Left cardiac atrium (tissue), 4 donors: ENCODE data around the gene MVB12B. TPM values are rescaled to one million over a fixed set of nuclear protein-coding genes. Genes with fewer than 3 reads are reported as not detected.
A peak's percentile ranks its signal among the peaks of the same experiment; 100 is the strongest.
"Not testable (repeated sequence)": the region's sequence is repeated elsewhere in the genome, so short reads cannot be mapped to it uniquely, and the experiment has no call there.

Experiments
- ATAC-seq, 2 donors: fragments of 200-7000 bp; cut with Tn5 transposase; one replicate each; pipeline ENCODE4 v1.9.1; 2020; ENCODE audit warnings: mild to moderate bottlenecking in 2 of 2, moderate library complexity in 2 of 2
- DNase-seq: peaks from one replicate; pipeline ENCODE4 v3.0.0-alpha.2; 2020
- intact Hi-C, 2 donors: fragments of 100-400 bp; cut with DNase I; formaldehyde crosslinking; loops; one replicate each; pipeline versions ENCODE4 v1.14.1 to v1.15.1; 2022 to 2023
- total RNA-seq, 2 donors: library from RNA; stranded (reverse); fragmentation: NEBNext Ultra II Directional; extraction: Animal tissue kit (Norgen Biotek cat#: 25700); gene quantifications; one replicate each; pipeline ENCODE4 v1.2.1, GENCODE V29; 2021
- donor health status: DM: no; HTN: yes; CAD: no.
- donor health status: DM: no; HTN: yes; CAD: no; lungs with severe emphysema.
- donor health status: DM: yes; HTN: yes; CAD: no.
- donor health status: Dilated cardiomyopathy.

Gene MVB12B
- total RNA-seq, 2 donors from 2014 or later: 9.7 to 12.3 TPM

DNA sequence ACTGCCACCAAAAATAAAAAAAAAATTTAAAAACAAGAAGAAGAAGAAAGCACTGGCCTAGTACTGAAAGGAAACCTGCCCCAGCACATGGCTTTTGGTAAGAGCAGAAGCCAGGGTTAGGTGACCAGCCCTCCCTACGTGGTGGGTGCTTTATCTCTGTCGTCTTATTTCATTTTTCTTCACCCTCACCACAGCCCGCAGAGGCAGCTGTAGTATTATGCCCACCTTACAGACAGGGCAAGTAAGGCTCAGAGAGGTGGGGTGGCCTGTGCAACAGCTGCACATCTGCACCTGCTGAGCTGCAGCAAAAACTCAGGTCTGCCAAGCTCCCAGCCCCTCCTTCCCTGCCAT is 146.3 kb downstream of the MVB12B start:
- no peak for ATAC-seq
- intact Hi-C loops: no loop called here
- DNase-seq: no peak

GRCh38 chr9:126474206-126474765 is 147.7 kb downstream of the MVB12B start:
- intact Hi-C loops: no loop called here
- no peak for DNase-seq
- no peak for ATAC-seq

DNA sequence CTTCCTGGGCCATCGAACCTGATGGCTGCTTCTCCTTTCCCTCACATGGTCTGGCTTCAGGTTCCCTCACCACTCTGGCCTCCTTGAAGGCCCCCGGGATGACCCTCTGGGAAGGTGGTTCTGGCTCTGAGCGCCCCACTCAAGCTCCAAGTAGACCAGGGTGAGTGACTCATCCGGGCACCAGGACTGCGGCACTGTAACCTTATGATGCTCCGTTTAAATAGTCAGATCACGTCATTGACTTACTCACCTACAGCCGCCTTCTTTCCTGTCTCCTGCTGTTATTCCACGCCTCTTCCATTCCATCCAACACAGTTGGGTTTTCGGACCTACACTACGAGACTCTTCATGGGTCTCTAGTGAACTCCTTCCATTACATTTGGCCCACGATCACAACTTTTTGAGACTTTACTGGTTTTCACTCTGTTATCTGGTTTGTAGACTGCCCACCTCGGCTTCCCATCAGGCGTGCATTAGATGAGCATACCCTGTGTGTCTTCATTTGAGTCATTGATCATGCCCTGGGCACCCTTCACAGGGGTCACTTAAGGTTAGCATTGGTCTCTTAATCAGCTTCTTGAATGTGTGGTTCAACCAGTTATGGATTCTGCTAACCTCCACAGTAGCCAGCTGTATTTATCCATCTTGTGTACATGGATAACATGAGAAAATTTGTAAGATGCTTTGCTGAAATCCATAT is 148.3 kb downstream of the MVB12B start:
- ATAC-seq: no peak
- no peak for DNase-seq
- intact Hi-C loops: no loop called here

DNA sequence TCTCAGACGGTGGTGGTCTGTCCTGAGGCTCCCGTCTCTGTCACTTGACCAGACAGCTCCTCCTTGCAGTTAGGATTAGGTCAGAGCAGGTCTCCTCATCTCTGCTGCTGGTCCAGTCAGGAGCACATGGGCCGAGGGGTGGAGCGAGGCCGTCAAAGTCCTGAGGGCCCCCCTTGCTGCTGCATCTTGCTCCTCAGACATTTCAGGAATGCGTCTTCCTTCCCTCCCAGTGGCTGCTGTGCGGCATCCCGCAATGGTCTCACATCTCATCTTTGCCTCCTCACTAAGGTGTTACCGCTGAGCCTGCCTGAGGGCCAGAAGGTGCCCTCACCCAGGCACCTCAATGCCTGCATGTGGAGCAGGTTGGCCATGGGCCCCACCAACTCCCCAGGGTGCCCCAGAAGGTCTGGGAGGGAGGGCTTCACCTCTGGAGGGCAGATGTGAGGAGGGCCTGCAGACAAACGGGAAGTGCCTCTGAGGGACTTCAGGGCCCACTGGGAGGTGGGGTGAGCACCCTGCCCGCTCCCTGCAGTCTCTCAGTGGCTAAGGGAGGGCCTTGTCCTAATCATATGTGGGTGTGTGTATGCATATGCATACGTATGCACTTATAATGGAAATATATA is 149.4 kb downstream of the MVB12B start:
- no peak for ATAC-seq
- intact Hi-C loops: no loop called here

GRCh38 chr9:126477432-126477831 is 150.8 kb downstream of the MVB12B start:
- intact Hi-C loops: not testable (repeated sequence)

More for the DNA sequence above, 149.4 kb downstream of the MVB12B start:
- no peak for DNase-seq

GRCh38 chr9:126478216-126478981 is 151.8 kb downstream of the MVB12B start:
- ATAC-seq: no peak
- intact Hi-C loops: no loop called here
- no peak for DNase-seq

More at GRCh38 chr9:126477432-126477831, 150.8 kb downstream of the MVB12B start:
- ATAC-seq, DNase-seq: not testable (repeated sequence)

GRCh38 chr9:126479515-126479914 is 152.9 kb downstream of the MVB12B start:
- ATAC-seq: no peak
- intact Hi-C loops: no loop called here
- no peak for DNase-seq

GRCh38 chr9:126480813-126481212 is 154.2 kb downstream of the MVB12B start:
- ATAC-seq (no peak), DNase-seq (no peak)
- intact Hi-C loops: no loop called here

DNA sequence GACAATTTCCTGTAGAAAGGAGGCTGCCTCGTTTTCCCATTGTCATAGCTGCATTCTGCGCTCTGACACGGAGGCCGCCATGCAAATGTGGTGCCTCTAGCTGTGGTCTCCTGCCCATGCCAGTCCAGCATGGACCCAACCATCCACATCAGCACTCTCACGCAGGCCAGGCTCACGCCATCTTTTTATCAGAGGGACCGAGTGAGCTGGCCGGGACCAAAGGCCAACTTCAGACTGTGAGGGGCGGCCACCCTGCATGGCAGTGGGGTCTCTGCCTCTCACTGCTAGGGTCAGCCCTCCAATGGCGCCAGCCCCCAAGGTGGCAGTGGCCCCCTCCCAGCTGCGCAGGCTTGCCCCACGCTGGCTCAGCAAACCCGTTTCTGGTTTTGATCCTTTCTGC is 155.2 kb downstream of the MVB12B start:
- DNase-seq (no peak), ATAC-seq (no peak)
- intact Hi-C loops: no loop called here

- ATAC-seq (peak; percentile 36 to 81), DNase-seq (peak; percentile 51)
- intact Hi-C loops: no loop called here
Observed at GRCh38 chr9:126482361-126483044, 155.9 kb downstream of the MVB12B start.

GRCh38 chr9:126483468-126484073 is 156.9 kb downstream of the MVB12B start:
- intact Hi-C loops: no loop called here
- DNase-seq: no peak

DNA sequence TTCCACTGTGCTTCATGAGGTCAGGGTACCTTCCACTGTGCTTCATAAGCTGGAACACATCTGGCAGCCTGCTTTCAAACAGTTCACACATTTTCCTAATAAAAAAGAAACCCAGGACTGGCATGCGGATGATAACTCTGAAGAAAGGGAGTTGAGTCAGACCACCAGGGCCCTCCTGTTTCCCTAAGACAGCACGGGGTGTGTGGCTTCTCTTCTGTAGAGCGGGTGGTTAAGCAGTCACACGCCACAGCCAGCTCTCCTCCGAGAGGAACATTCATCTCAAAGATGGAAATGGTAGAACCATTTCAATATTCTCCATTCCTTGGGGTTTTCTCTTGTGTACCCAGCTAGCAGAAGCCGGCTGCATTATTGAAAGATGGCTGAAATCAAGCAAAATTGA is 159.0 kb downstream of the MVB12B start:
- intact Hi-C loops: loop anchor here in 1 of 2 donors (5.0 kb wide), 1 partner anchor 183 kb away; no protein-coding TSS in a partner anchor
- DNase-seq: no peak
- no peak for ATAC-seq

More at GRCh38 chr9:126483468-126484073, 156.9 kb downstream of the MVB12B start:
- no peak for ATAC-seq

DNA sequence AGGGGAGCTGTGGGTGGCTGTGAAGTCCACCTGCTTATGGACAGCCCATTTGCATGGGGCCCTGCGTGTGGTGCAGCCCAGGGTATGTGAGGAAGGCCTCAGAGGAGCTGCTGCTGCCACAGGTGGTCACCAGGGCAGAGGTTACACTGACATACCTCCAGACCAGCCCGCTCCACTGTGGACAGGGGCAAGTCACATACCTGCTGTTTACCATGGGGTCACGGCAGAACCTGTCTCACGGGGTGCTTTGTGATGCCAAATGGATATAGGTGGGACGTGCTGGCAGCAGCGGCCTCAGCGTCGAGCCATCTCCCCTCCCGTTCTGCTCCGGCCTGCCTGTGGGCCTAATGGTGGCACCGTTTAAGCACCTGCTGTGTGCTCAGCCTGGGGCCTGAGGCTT is 159.6 kb downstream of the MVB12B start:
- intact Hi-C loops: loop anchor here in 1 of 2 donors (5.0 kb wide), 1 partner anchor 184 kb away; no protein-coding TSS in a partner anchor
- ATAC-seq (no peak), DNase-seq (no peak)

DNA sequence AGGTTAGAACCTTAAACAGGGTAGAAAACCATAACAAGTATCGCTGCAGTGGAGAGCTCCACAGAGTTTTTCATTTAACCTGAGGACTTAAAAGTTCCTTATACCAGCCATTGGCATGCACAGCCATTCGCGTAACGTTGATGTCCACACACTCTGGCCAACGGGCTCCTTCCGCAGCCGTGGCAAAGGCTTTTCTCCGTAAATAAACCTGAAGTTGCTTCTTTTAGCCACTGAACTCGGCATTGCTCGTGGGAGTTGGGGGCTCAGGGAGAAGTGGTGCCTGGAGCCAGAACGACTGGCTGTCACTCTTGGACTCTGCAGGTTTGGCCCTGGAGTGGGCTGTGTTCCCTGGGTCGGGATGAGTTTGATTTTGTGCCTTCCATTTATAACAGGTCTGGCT is 161.2 kb downstream of the MVB12B start:
- DNase-seq: no peak
- ATAC-seq: no peak
- intact Hi-C loops: loop anchor here in 1 of 2 donors (5.0 kb wide), 1 partner anchor 186 kb away; no protein-coding TSS in a partner anchor

GRCh38 chr9:126488310-126488709 is 161.7 kb downstream of the MVB12B start:
- ATAC-seq (peak in 1 of 2 donors; percentile 30), DNase-seq (no peak)
- intact Hi-C loops: loop anchor here in 1 of 2 donors (5.0 kb wide), 1 partner anchor 186 kb away; no protein-coding TSS in a partner anchor

DNA sequence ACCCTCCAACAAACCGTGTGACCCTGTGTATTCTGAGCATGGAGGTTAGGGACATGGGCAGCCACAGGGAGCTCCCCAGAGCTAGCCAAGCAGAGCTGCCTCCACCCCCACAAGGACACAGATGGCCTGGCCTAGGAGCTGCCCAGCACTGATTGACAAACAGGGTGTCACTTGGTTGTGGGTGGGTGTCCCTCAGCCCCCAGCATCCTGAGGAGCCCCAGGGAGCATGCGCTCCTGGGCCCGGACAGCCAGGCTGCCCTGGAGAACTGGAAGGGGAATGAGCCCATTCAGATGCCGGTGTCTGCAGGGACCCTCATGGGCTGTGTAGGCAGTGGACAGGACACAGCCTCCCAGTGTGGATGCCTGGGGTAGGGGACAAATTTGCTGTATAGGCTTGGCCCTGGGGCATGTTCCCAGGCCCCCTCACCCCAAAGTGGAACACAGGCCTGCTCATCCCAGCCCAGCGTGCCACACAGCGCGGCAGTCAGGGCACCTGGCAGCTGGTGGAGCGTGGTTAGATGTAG is 162.3 kb downstream of the MVB12B start:
- intact Hi-C loops: loop anchor here in 1 of 2 donors (5.0 kb wide), 1 partner anchor 187 kb away; no protein-coding TSS in a partner anchor
- no peak for DNase-seq

GRCh38 chr9:126489581-126490213 is 163.1 kb downstream of the MVB12B start:
- intact Hi-C loops: loop anchor here (5.0 to 10.0 kb wide), 3 partner anchors 85 to 187 kb away; no protein-coding TSS in a partner anchor
- no peak for ATAC-seq
- DNase-seq: no peak

More for the DNA sequence above, 162.3 kb downstream of the MVB12B start:
- no peak for ATAC-seq
